CD4-positive, alpha-beta T cell (primary cell): ENCODE measurements around the gene GAGE1. TPM values are rescaled to one million over a fixed set of nuclear protein-coding genes. Genes with fewer than 3 reads are reported as not detected.

Experiments
- ATAC-seq: fragments of 200-7000 bp; cut with Tn5 transposase; one replicate; pipeline ENCODE4 v1.10.0; 2022; ENCODE audit warnings: mild to moderate bottlenecking; ENCODE audit not compliant: poor library complexity
- CTCF ChIA-PET: fragments of 350-600 bp; sonication (Branson Sonifier 250); formaldehyde crosslinking; loops from one replicate; lab custom pipeline; 2021; ENCODE audit warnings: antibody characterized with exemption, inconsistent platforms; lab: Charles Lee
- POLR2A ChIA-PET: fragments of 350-600 bp; sonication (Branson Sonifier 250); formaldehyde crosslinking; loops from one replicate; lab custom pipeline; 2021; ENCODE audit warnings: antibody characterized with exemption, inconsistent platforms; lab: Charles Lee
- DNase-seq, 14 experiments: peaks; one replicate each; pipeline ENCODE4 v3.0.0-alpha.2; 2013 to 2020; ENCODE audit warnings: mixed read lengths in 2 of 14
- H3K27ac ChIP-seq, 2 donors: one replicate each; pipeline versions ENCODE4 v1.5.1 to v1.7.0; 2013; ENCODE audit warnings: low read length in 2 of 2, low read depth in 1 of 2, mild to moderate bottlenecking in 1 of 2
- H3K27me3 ChIP-seq, 2 experiments: 1 replicate in 1 of 2; 2 replicates in 1 of 2; pipeline versions ENCODE4 v1.6.1 to v1.7.0; 2013; ENCODE audit warnings: low read length in 2 of 2, control low read depth in 1 of 2, mild to moderate bottlenecking in 1 of 2, moderate library complexity in 1 of 2; ENCODE audit not compliant: insufficient read depth in 2 of 2, control insufficient read depth in 1 of 2
- H3K36me3 ChIP-seq: one replicate; pipeline ENCODE4 v1.6.1; 2013; ENCODE audit warnings: low read length, control low read depth; ENCODE audit not compliant: insufficient read depth
- H3K4me1 ChIP-seq: one replicate; pipeline ENCODE4 v1.6.1; 2013; ENCODE audit warnings: low read length, control low read depth; ENCODE audit not compliant: insufficient read depth
- H3K4me3 ChIP-seq: one replicate; pipeline ENCODE4 v1.5.1; 2013; ENCODE audit warnings: mild to moderate bottlenecking, low read length, moderate library complexity
- H3K9me3 ChIP-seq, 2 experiments: 1 replicate in 1 of 2; 2 replicates in 1 of 2; pipeline versions ENCODE4 v1.6.1 to v1.7.0; 2013; ENCODE audit warnings: low read length in 2 of 2, mild to moderate bottlenecking in 2 of 2, control low read depth in 1 of 2, moderate library complexity in 1 of 2; ENCODE audit not compliant: control insufficient read depth in 1 of 2, insufficient read depth in 1 of 2
- H3K27ac Mint-ChIP-seq: one replicate; pipeline ENCODE4 v1.8.0; 2020; ENCODE audit warnings: mixed read lengths
- H3K27me3 Mint-ChIP-seq: one replicate; pipeline ENCODE4 v1.8.0; 2021; ENCODE audit warnings: mixed read lengths
- H3K36me3 Mint-ChIP-seq: one replicate; pipeline ENCODE4 v1.8.0; 2021; ENCODE audit warnings: low read depth, mixed read lengths
- H3K4me1 Mint-ChIP-seq: one replicate; pipeline ENCODE4 v1.8.0; 2021; ENCODE audit warnings: low read depth, mixed read lengths
- H3K4me3 Mint-ChIP-seq: one replicate; pipeline ENCODE4 v1.8.0; 2020; ENCODE audit warnings: mild to moderate bottlenecking, mixed read lengths
- H3K9me3 Mint-ChIP-seq: one replicate; pipeline ENCODE4 v1.8.0; 2020; ENCODE audit warnings: mixed read lengths
- intact Hi-C, 2 experiments: fragments of 100-400 bp; cut with DNase I in 1 of 2; cut with micrococcal nuclease in 1 of 2; formaldehyde crosslinking; loops; one replicate each; pipeline versions ENCODE4 v1.15.1 to v1.9.0; 2023 to 2025; cut with DNase I, micrococcal nuclease
- total RNA-seq, 174 experiments: library from RNA in 2 of 174; stranded (reverse) in 2 of 174; gene quantifications; one replicate each; pipeline ENCODE4 v1.2.3 and lab custom pipeline; 2021 to 2026
- TF ChIP-seq, protein P1 (sequence below): fragments of 200-600 bp; IDR thresholded peaks from one replicate; pipeline ENCODE4 v1.8.0; 2022; ENCODE audit warnings: antibody characterized with exemption, mild to moderate bottlenecking

GAGE1 gene
- total RNA-seq, 2 experiments from 2014 or later, result not detected

DNA sequence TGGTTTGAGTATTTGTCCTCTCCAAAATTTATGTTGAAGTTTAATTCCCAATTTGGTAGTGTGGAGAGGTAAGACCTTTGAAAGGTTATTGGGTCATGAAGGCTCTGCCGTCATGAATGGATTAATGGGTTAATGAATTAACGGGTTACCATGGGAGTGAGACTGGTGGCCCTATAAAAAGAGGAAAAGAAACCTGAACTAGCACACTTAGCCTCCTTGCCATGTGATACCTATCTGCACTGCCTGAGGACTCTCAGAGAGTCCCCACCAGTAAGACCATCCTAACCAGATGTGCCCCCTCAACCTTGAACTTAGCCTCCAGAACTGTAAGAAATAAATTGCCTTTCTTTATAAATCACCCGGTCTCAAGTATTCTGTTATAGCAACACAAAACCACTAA lies 57.7 kb downstream of the GAGE1 start:
- Histone ChIP-seq H3K4me3 (no peak overlapping the region), H3K27ac (no peak overlapping the region), H3K27me3 (peaks cover 0 to 3% of the 10 kb centered on the region in 2 experiments), H3K4me1 (no peaks in the 10 kb centered on the region), H3K36me3 (no peaks in the 10 kb centered on the region), H3K9me3 (no peaks in the 10 kb centered on the region)
- DNase-seq (no peak), ATAC-seq (no peak)
- Mint-ChIP-seq H3K9me3 (no peaks in the 10 kb centered on the region), H3K4me1 (no peaks in the 10 kb centered on the region), H3K27ac (no peak overlapping the region), H3K27me3 (no peaks in the 10 kb centered on the region), H3K4me3 (no peak overlapping the region), H3K36me3 (no peaks in the 10 kb centered on the region)
- TF ChIP-seq, protein P1, sequence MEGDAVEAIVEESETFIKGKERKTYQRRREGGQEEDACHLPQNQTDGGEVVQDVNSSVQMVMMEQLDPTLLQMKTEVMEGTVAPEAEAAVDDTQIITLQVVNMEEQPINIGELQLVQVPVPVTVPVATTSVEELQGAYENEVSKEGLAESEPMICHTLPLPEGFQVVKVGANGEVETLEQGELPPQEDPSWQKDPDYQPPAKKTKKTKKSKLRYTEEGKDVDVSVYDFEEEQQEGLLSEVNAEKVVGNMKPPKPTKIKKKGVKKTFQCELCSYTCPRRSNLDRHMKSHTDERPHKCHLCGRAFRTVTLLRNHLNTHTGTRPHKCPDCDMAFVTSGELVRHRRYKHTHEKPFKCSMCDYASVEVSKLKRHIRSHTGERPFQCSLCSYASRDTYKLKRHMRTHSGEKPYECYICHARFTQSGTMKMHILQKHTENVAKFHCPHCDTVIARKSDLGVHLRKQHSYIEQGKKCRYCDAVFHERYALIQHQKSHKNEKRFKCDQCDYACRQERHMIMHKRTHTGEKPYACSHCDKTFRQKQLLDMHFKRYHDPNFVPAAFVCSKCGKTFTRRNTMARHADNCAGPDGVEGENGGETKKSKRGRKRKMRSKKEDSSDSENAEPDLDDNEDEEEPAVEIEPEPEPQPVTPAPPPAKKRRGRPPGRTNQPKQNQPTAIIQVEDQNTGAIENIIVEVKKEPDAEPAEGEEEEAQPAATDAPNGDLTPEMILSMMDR, result no peak
- POLR2A ChIA-PET, result no interaction called here
- CTCF ChIA-PET, result no interaction called here
- intact Hi-C loops, result no loop called here

Other genes starting within 250 kb of the GAGE1 start
- not detected for gene GAGE12C, start 66.8 kb upstream of the GAGE1 start, total RNA-seq
- gene GAGE12D, start 57.3 kb upstream of the GAGE1 start, total RNA-seq, result not detected
- not detected for gene GAGE12E, start 47.7 kb upstream of the GAGE1 start, total RNA-seq
- not detected for gene GAGE12F, start 38.2 kb upstream of the GAGE1 start, total RNA-seq
- not detected for gene GAGE12G, start 28.6 kb upstream of the GAGE1 start, total RNA-seq
- gene GAGE12H, start 19.1 kb upstream of the GAGE1 start, total RNA-seq, result not detected
- not detected for gene GAGE2A, start 9.5 kb upstream of the GAGE1 start, total RNA-seq
- gene PAGE1, start 97.0 kb downstream of the GAGE1 start, total RNA-seq, result not detected
- gene PAGE4, start 230.3 kb downstream of the GAGE1 start, total RNA-seq, result not detected